NOMO-1 treated with DMSO at 0.1 percent for 48 hours (cell line): ENCODE data around the gene TDRD7.

Experiments used
- DNase-seq: peaks from one replicate; lab custom pipeline; 2025; ENCODE audit not compliant: unreplicated experiment; lab: John Stamatoyannopoulos, UW

Gene TDRD7

GRCh38 chr9:97525451-97525850 is 113.6 kb downstream of the TDRD7 start:
- DNase-seq, result no peak

- DNase-seq, result no peak
These were observed 115.1 kb downstream of the TDRD7 start for GRCh38 chr9:97526895-97527575.

DNA sequence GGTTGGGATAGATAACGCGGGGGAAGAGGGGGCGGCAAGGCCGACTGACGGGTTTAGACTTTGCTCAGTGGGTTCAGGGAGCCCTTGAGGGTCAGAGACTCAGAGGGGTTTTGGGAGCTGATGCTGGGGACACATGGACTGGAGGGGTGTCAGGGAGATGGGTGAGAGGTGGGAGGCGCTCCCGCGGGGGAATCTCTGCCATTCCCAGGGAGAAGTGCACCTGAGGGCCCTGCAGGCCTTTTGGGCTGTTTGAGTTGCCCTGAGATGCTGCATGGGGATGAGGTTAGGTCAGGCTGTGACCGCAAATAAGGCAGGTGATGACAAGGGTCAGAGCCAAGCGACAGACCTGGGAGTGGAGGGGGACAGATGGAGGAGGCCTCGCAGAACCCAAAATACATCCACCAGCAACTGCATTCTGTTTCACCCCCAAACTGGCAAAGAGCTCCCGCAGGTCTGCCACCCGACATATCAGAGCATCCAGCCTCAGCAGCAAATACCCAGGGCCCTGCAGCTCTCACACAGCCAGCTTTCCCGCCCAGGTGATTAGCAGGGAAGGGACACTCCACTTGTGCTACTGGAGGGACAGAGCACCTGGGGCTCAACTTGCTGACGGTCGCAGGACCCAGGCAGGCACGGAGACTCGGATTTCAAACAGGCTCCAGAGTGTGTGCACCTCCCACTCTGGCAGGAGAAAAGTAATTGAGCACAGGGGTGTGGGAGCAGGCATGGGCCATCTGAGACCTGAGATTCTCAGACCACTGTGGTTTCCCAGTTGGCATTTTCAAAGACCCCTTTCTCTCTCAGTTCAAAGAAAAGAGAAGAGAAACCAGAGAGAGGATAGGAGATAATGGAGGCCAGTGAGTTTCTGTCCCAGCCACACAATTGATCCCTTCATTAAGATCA is 116.0 kb downstream of the TDRD7 start:
- DNase-seq, result no peak

- DNase-seq, result no peak
These were observed 116.8 kb downstream of the TDRD7 start for GRCh38 chr9:97528529-97529230.

- DNase-seq, result no peak
These were observed 117.6 kb downstream of the TDRD7 start for GRCh38 chr9:97529363-97530076.

DNA sequence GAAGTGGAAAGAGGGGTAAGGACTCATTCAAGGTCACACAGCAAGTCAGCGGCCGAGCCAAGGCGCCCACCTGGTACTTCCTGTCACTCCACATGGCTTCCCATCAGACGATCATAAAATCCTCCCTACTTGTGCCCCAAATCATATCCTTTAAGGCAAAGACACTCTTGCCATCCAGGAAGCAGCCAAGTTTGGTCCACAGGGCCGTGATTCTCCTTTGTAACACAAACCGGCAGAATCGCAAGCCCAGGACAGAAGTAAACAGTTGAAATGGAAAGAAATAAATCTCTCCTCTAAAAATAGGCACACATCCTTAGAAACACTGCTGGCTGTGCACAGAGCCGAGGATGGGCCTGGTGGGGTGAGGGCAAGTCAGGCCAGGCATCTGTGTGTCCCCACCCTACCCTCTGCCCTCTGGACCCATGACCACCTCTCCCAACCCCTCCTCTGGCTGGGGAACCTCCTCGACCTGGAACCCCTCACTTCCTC is 120.0 kb downstream of the TDRD7 start:
- DNase-seq, result no peak

GRCh38 chr9:97534185-97534584 is 122.3 kb downstream of the TDRD7 start:
- no peak for DNase-seq

GRCh38 chr9:97534961-97535594 is 123.2 kb downstream of the TDRD7 start:
- no peak for DNase-seq

DNA sequence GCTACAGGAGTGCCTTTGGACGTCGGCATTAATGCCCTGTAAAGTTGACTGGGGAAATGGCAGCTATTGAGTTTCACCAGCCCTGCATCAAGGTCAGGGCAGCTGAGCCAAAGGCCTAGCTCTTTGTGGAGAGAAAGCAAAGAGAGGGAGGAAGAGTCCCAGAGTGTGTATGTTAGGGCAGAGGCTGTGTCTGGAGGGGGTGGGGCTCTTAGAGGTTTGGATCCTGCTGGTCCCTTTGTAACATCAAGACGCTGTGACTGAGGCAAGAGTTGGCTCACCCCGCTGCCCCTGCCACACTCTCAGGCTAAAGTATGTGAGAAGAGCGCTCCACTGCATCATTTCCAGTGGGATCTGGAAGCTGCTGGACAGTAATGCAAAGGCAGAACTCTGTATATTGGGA is 123.9 kb downstream of the TDRD7 start:
- DNase-seq, result no peak

- DNase-seq, result no peak
These were observed 124.6 kb downstream of the TDRD7 start for GRCh38 chr9:97536480-97536879.

DNA sequence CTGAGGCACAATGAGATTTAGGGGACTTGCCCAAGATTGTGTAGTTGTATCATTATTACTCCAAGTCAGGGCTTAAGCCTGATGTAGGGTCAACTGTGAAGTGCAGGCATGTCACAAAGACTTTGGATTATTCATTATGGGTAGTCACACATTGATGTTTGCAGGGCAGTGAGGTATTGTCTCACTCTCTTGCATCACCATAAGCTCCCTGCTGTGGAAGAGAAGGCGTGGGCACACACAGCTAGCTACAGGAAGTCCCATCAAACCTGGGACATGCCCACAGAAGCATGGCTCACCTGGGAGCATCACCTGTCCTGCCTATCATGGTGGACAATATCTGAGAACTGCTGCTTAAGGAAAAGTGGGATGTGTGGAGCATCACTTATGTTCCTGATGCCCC is 131.7 kb downstream of the TDRD7 start:
- no peak for DNase-seq

- no peak for DNase-seq
These were observed 133.6 kb downstream of the TDRD7 start for GRCh38 chr9:97545486-97545885.
